Activated naive CD8-positive, alpha-beta T cell treated with anti-CD3 and anti-CD28 coated beads, Interleukin-2, amount 50 U/mL, for 24 hours (primary cell): ENCODE data around the gene TESMIN.

Experiments used
- ATAC-seq: fragments of 150-1000 bp; cut with Tn5 transposase; one replicate; pipeline ENCODE4 v1.10.0; 2021
- DNase-seq: peaks from one replicate; pipeline ENCODE4 v3.0.0; 2021
- H3K27ac Mint-ChIP-seq: one replicate; pipeline ENCODE4 v1.8.0; 2021; ENCODE audit warnings: mild to moderate bottlenecking, mixed read lengths
- H3K27me3 Mint-ChIP-seq: one replicate; pipeline ENCODE4 v1.8.0; 2021; ENCODE audit warnings: mixed read lengths
- H3K36me3 Mint-ChIP-seq: one replicate; pipeline ENCODE4 v1.8.0; 2021; ENCODE audit warnings: low read depth, mixed read lengths
- H3K4me1 Mint-ChIP-seq: one replicate; pipeline ENCODE4 v1.8.0; 2021; ENCODE audit warnings: mixed read lengths
- H3K4me3 Mint-ChIP-seq: one replicate; pipeline ENCODE4 v1.8.0; 2021; ENCODE audit warnings: mild to moderate bottlenecking, moderate library complexity, mixed read lengths
- H3K9me3 Mint-ChIP-seq: one replicate; pipeline ENCODE4 v1.8.0; 2021; ENCODE audit warnings: mixed read lengths

Gene TESMIN

DNA sequence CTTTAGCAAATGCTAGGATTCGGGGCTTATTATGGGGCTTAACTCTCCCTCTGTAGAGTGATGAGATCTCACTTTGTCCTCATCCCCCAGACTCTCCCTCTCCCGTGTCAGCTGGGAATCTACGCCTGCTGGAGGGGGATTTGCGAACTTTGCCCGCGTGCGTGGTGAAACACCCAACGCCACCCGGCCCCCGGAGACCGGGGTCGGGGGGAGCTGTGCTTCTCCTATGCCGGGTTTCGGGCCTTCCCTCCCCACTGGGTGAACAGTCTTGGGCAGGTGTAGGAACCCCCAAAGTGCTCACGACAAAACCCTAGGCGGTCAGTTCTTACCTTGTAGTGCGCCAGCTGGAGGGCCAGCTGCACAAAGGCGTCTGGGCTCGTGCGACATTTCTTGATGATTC is 21.6 kb upstream of the TESMIN start:
- no peak for DNase-seq
- H3K36me3 Mint-ChIP-seq, result peaks cover 19% of the 10 kb centered on the region

DNA sequence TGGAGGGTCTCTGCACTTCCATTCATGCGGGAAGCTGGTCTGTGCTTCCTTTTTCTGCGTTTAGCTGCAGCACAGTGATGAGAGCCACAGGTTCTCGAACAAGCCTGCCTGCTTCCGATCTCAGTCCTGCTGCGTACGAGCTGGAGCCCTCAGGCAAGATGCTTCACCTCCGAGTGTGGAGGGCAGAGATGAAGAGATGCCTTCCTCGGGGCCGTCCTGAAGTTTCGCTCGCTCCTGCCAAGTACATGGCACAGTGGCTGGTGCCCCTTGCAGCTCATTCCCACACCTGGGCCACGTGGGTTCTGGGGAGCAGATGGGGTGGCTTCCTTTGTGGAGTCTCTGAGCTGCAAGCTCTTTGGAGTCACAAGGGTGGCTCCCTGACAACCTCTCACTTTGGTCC is 19.5 kb upstream of the TESMIN start:
- ATAC-seq (no peak), DNase-seq (no peak)
- Mint-ChIP-seq H3K4me3 (no peak overlapping the region), H3K27ac (no peak overlapping the region), H3K27me3 (no peaks in the 10 kb centered on the region), H3K4me1 (no peaks in the 10 kb centered on the region), H3K36me3 (peaks cover 19% of the 10 kb centered on the region), H3K9me3 (no peaks in the 10 kb centered on the region)

More for the DNA sequence above, 21.6 kb upstream of the TESMIN start:
- no peaks in the 10 kb centered on the region for H3K9me3 Mint-ChIP-seq
- ATAC-seq, result no peak
- peaks cover 3% of the 10 kb centered on the region for H3K4me1 Mint-ChIP-seq
- H3K27ac Mint-ChIP-seq, result no peak overlapping the region
- no peaks in the 10 kb centered on the region for H3K27me3 Mint-ChIP-seq
- H3K4me3 Mint-ChIP-seq, result no peak overlapping the region

DNA sequence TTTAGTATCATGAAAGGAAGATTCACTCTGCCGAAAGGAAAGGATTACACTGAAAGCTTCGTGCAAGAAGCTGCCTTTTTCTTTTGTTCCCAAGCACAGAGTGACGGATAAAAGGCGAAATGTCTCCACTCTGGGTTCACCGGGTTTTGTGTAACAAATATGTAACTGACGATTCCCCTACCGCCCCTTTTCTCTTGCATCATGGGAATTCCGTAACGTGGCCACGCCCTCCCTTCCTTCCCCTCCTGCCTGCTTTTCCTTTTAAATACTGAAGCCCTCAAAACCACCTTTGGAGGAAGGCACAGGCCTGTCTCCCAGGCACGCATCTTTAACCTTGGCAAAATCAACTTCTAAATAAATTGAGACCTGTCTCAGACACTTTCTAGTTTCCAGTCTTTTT is 16.4 kb upstream of the TESMIN start:
- H3K9me3 Mint-ChIP-seq, result no peaks in the 10 kb centered on the region
- no peaks in the 10 kb centered on the region for H3K4me1 Mint-ChIP-seq
- DNase-seq, result no peak
- peaks cover 9% of the 10 kb centered on the region for H3K36me3 Mint-ChIP-seq
- H3K4me3 Mint-ChIP-seq, result no peak overlapping the region
- H3K27ac Mint-ChIP-seq, result no peak overlapping the region
- no peaks in the 10 kb centered on the region for H3K27me3 Mint-ChIP-seq
- ATAC-seq, result no peak

DNA sequence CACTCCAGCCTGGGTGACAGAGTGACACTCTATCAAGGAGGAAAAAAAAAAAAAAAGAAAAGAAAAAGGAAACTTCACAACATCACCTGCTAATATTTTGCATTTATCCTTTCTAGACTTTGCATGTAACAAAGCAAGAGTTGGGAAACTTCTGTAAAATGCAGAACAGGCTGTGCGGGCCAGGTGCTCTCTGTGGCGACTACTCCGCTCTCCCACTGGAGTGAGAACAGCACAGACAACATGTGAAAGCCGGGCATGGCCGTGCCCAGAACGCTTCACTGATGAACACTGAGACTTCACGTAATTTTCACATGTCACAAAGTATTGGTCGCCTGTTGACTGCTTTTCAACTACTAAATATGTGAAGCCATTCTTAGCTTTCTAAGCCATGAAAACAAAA is 15.5 kb upstream of the TESMIN start:
- no peak overlapping the region for H3K27ac Mint-ChIP-seq
- no peaks in the 10 kb centered on the region for H3K9me3 Mint-ChIP-seq
- ATAC-seq, result no peak
- H3K4me1 Mint-ChIP-seq, result no peaks in the 10 kb centered on the region
- H3K36me3 Mint-ChIP-seq, result peaks cover 15% of the 10 kb centered on the region
- H3K4me3 Mint-ChIP-seq, result no peak overlapping the region
- no peak for DNase-seq
- no peaks in the 10 kb centered on the region for H3K27me3 Mint-ChIP-seq

DNA sequence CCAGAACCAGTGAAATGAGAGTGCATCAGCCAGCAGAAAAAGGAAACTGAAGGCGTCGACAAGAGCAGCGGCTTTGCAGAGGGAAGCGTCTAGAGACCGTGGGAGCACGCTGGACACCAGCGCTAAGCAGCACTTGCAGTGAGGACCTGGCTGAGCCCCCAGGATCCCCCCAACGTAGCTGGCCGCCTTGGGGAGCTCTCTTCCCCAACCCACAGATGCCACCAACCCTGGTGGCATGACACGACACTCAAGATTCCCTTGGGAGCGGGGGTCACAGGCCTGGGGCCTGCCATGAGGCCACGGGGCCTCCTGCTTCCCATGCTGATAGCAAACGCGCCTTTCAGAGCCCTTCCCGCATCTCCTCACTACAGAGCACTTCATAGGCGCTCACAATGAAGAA is 13.4 kb upstream of the TESMIN start:
- Mint-ChIP-seq H3K27me3 (no peaks in the 10 kb centered on the region), H3K36me3 (peaks cover 13% of the 10 kb centered on the region), H3K9me3 (no peaks in the 10 kb centered on the region), H3K4me1 (no peaks in the 10 kb centered on the region), H3K27ac (no peak overlapping the region), H3K4me3 (no peak overlapping the region)
- DNase-seq (no peak), ATAC-seq (no peak)

DNA sequence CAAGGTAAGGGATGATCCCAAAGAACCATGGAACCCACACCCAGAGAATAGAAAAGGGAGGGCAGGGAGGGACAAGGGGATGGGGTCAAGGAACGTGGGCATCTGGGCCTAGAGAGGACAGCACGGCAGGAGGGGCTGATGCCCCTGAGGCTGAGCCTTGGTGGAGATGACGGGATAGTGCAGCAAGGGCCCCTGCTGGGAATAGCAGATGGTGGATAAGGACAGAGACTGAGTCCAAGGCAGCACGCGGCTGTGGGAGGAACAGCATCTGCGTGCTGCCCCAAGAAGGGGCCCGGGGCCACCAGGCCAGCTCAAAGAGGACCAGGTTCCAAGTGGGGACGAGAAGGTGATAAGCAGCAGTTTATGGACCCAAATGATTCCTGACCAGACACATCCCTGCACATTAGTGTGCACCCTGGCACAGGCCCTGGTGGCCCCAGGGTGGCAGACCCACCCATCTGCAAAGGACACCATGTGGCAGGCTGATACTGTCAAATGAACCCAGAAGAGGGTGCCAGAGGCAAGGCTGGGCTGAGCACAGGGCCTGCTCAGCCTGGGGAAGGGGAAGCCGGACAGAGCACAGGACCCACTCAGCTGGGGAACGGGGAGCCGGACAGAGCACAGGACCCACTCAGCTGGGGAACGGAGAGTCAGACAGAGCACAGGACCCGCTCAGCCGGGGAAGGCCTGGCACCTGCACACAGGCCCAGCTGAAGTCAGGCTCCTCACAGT is 12.8 kb upstream of the TESMIN start:
- H3K9me3 Mint-ChIP-seq, result no peaks in the 10 kb centered on the region
- no peaks in the 10 kb centered on the region for H3K4me1 Mint-ChIP-seq
- DNase-seq (no peak), ATAC-seq (peak; percentile 46)
- peaks cover 17% of the 10 kb centered on the region for H3K36me3 Mint-ChIP-seq
- H3K27me3 Mint-ChIP-seq, result no peaks in the 10 kb centered on the region
- no peak overlapping the region for H3K27ac Mint-ChIP-seq
- H3K4me3 Mint-ChIP-seq, result no peak overlapping the region

DNA sequence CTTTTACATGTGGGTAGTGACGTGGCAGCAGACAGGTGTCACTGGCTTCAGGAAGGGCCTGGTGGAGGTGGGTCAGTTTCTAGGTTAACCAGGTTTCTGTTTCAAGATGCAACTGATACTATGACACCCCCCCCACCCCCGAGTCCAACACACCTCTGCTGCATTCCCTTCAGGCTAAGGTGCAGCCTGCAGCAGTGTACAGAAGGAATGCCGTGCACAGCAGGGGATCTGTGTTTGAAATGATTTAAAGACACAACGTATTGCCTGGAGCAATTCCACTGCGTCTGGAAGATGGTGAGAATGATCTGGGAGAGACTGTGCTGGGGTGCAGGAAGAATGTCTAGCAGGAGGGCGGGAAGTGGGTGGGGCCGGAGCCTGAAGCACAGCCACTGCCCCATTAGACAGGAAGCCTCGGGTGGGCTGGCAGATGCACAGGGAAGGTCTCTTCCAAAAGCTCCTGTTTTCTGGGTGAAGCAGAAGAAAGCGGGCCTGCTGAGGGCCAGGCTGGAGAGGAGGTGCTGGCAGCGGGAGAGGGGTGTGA is 11.9 kb upstream of the TESMIN start:
- no peaks in the 10 kb centered on the region for H3K9me3 Mint-ChIP-seq
- H3K27me3 Mint-ChIP-seq, result no peaks in the 10 kb centered on the region
- H3K4me1 Mint-ChIP-seq, result no peaks in the 10 kb centered on the region
- DNase-seq (no peak), ATAC-seq (no peak)
- peaks cover 14% of the 10 kb centered on the region for H3K36me3 Mint-ChIP-seq
- H3K4me3 Mint-ChIP-seq, result no peak overlapping the region
- H3K27ac Mint-ChIP-seq, result no peak overlapping the region

DNA sequence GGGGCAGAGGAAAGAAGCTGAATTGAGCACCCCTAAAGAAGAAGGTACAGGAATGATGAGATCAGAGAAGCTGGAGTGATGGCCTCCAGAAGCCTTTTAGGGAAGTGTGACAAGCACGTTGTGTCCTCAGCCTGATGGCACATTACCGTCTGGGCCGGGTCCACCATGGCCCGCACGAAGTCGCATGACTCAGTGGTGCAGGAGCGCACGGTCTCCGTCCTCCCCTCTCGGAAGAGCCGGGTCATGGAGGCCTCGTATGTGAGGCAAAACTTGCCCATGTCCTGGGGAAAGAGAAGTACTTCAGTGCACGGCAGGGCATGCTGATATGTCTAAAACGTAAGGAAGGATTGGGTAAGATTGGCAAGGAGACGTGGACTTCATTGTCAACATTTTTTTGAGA is 11.2 kb upstream of the TESMIN start:
- H3K27ac Mint-ChIP-seq, result no peak overlapping the region
- no peak for DNase-seq
- no peaks in the 10 kb centered on the region for H3K4me1 Mint-ChIP-seq
- H3K36me3 Mint-ChIP-seq, result peaks cover 18% of the 10 kb centered on the region
- ATAC-seq, result no peak
- no peak overlapping the region for H3K4me3 Mint-ChIP-seq
- H3K9me3 Mint-ChIP-seq, result no peaks in the 10 kb centered on the region
- H3K27me3 Mint-ChIP-seq, result no peaks in the 10 kb centered on the region

DNA sequence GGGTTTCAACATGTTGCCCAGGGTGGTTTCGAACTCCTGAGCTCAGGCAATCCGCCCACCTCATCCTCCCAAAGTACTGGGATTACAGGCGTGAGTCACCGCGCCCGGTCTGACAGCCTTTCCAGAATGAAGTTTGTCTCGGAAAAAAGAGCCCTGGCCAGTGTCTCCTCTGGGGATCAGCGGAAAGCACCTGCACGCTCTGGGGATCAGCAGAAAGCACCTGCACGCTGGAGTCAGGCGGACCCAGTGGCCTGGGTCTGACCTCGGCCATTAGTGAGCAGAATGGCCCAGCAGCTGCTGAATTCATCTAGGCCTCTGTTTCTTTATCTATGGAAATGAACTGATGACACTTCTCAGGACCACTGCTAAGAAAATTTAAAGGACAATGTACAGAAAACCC is 10.5 kb upstream of the TESMIN start:
- no peak for DNase-seq
- Mint-ChIP-seq H3K4me1 (no peaks in the 10 kb centered on the region), H3K9me3 (no peaks in the 10 kb centered on the region), H3K27ac (no peak overlapping the region), H3K27me3 (no peaks in the 10 kb centered on the region), H3K36me3 (peaks cover 22% of the 10 kb centered on the region), H3K4me3 (no peak overlapping the region)
- ATAC-seq, result no peak

DNA sequence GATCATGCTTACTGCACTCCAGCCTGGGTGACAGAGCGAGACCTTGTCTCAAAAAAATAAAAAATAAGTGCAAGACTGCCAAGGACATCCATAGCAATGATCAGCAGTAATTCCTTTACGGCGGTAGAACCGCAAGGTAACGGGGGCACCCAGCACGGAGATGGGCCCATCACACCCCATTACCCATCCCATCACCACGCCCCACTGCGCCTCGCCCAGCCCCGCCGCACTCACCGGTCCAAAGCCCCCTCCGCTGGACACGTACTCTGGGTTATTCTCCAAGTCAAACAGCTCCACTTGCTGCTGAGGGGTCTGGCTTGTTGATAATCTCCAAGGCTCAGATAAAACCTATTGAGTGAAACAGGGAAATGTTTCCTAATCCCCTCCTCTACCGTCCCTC is 8.7 kb upstream of the TESMIN start:
- no peak for ATAC-seq
- Mint-ChIP-seq H3K36me3 (peaks cover 26% of the 10 kb centered on the region), H3K27me3 (no peaks in the 10 kb centered on the region)

DNA sequence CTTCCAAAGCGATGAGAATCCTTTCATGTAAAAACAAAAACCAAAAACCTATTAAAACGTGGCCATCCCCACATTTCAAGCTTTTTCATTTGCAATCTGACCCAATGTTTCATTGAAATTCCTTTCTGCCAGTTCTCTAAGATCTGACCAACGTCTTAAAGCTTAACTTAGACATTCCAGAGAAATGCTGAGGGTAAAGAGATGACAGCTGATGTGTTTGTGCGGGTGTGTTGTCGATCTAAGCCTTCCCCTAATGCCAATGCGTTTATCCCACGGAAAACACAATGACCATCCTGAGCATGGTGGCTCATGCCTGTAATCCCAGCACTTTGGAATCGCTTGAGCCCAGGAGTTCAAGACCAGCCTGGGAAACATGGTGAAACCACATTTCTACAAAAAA is 6.4 kb upstream of the TESMIN start:
- H3K36me3 Mint-ChIP-seq, result peaks cover 26% of the 10 kb centered on the region

More for the DNA sequence above, 8.7 kb upstream of the TESMIN start:
- H3K4me3 Mint-ChIP-seq, result no peak overlapping the region
- DNase-seq, result no peak
- H3K9me3 Mint-ChIP-seq, result no peaks in the 10 kb centered on the region
- H3K27ac Mint-ChIP-seq, result no peak overlapping the region
- no peaks in the 10 kb centered on the region for H3K4me1 Mint-ChIP-seq

DNA sequence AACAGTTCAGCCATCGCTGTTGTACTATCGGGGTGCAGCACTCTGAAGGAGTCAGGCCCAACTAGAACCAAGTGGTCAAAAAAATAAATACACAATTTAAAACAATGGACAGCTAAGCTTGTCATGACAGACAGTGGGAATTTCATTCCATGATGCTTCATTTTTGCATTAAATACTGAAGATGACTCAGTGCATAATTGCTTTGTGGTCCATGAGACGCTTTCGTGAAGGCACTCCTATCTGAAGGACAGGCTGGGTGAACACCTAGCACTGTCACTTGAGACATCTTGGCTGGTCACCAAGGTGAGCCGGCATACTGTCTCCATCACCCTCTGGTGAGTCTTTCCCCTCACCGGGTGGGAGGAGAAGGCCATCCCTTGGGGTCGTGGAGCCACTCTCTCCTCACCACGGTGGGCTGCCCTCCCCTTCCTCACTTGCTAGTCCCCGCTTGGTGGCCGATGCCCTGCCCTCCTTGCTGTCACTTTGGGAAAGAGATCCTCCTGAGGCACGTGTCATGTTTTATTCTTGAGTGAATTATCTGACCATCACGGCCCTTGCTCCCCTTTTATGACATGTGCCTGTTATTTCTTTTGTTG is 4.9 kb upstream of the TESMIN start:
- H3K36me3 Mint-ChIP-seq, result peaks cover 19% of the 10 kb centered on the region
- no peak overlapping the region for H3K27ac Mint-ChIP-seq
- peaks cover 4% of the 10 kb centered on the region for H3K4me1 Mint-ChIP-seq

More for the DNA sequence above, 6.4 kb upstream of the TESMIN start:
- H3K4me1 Mint-ChIP-seq, result no peaks in the 10 kb centered on the region
- ATAC-seq (no peak), DNase-seq (no peak)
- H3K27ac Mint-ChIP-seq, result no peak overlapping the region
- H3K4me3 Mint-ChIP-seq, result no peak overlapping the region
- no peaks in the 10 kb centered on the region for H3K9me3 Mint-ChIP-seq
- H3K27me3 Mint-ChIP-seq, result no peaks in the 10 kb centered on the region

DNA sequence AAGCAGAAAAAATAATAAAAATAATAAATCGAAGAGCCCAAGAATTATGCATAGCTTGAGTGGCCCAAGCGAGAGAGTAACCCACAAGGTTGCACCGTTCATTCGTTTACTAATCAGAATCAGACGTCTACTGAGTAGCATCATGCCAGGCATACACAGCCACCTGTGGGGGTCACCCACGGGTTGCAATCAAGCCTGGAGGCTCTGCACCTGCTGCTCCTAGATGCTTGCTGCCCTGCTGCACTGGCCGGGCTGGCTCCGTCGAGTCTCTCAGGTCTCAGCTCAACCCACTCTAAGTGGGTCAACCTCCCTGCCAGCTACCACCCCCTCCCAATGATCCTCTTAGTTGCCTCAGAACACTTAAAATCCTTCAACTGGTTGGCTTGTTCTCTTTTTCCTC is 2.0 kb upstream of the TESMIN start:
- Mint-ChIP-seq H3K36me3 (peaks cover 12% of the 10 kb centered on the region), H3K4me3 (no peak overlapping the region)

More for the DNA sequence above, 4.9 kb upstream of the TESMIN start:
- no peaks in the 10 kb centered on the region for H3K27me3 Mint-ChIP-seq
- H3K9me3 Mint-ChIP-seq, result no peaks in the 10 kb centered on the region
- DNase-seq, result no peak
- H3K4me3 Mint-ChIP-seq, result no peak overlapping the region
- no peak for ATAC-seq

DNA sequence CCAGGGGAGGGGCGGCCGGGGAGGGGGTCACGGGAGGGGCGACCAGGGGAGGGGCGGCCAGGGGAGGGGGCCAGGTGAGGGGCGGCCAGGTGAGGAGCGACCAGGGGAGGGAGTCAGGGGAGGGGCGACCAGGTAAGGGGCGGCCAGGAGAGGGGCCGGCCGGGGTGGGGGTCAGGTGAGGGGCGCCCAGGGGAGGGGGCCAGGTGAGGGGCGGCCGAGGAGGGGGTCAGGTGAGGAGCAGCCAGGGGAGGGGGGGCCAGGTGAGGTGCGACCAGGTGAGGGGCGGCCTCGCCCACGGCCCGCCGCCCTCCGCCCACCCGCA is 355 bp downstream of the TESMIN start:
- ATAC-seq, result no peak
- Mint-ChIP-seq H3K27me3 (no peaks in the 10 kb centered on the region), H3K9me3 (no peaks in the 10 kb centered on the region), H3K27ac (no peak overlapping the region), H3K36me3 (no peaks in the 10 kb centered on the region), H3K4me1 (peaks cover 4% of the 10 kb centered on the region), H3K4me3 (no peak overlapping the region)
- no peak for DNase-seq

More for the DNA sequence above, 2.0 kb upstream of the TESMIN start:
- ATAC-seq (no peak), DNase-seq (no peak)
- Mint-ChIP-seq H3K27me3 (no peaks in the 10 kb centered on the region), H3K9me3 (no peaks in the 10 kb centered on the region), H3K27ac (no peak overlapping the region), H3K4me1 (peaks cover 4% of the 10 kb centered on the region)

DNA sequence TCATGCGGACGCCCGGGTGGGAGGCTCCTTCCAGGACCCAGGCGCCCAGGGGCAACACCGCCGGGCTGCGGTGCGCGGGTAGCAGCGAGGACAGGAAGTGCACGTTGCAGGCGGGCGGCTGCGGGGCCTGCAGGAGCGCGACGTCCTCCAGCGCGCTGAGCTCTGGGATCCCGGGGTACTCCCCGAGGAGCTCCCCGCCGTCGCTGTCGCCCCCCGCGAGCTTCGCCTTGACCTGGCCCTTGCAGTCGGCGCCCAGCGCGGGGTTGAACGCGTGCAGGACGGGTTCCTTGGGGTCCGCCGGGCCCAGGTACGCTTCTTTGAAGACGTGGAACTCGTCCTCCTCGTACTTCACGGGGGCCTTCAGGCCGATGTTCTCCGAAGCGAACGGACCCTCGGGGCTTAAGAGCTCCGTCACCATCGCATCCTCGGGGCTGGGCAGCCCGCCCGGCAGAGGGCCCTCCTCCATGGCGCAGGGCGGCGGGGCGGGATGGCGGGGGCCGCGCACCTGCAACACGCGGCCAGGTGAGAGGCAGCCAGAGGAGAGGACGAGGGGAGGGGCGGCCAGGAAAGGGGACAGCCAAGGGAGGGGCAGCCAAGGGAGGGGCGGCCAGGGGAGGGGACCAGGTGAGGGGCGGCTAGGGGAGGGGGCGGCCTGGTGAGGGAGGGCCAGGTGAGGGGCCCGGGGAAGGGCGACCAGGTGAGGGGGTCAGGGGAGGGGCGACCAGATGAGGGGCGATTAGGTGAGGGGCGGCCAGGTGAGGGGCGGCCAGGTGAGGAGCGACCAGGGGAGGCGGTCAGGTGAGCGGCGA is 921 bp downstream of the TESMIN start:
- Mint-ChIP-seq H3K27me3 (no peaks in the 10 kb centered on the region), H3K27ac (no peak overlapping the region), H3K36me3 (no peaks in the 10 kb centered on the region), H3K4me3 (no peak overlapping the region), H3K9me3 (no peaks in the 10 kb centered on the region), H3K4me1 (peaks cover 4% of the 10 kb centered on the region)
- no peak for ATAC-seq
- DNase-seq, result peak; percentile 7
